Astrocyte (in vitro differentiated cells and primary cell): ENCODE data around the gene TBC1D12.

ENCODE experiments used
- EZH2 ChIP-seq: IDR thresholded peaks from 2 replicates; pipeline ENCODE4 v1.6.1; 2012; ENCODE audit warnings: mild to moderate bottlenecking, low read length, inconsistent platforms; ENCODE audit not compliant: insufficient read depth
- TF ChIP-seq, protein P1 (sequence below): IDR thresholded peaks from 2 replicates; pipeline ENCODE4 v1.5.1; 2011; ENCODE audit warnings: low read depth, mild to moderate bottlenecking, inconsistent platforms, low read length, moderate library complexity; ENCODE audit not compliant: insufficient read depth

DNA sequence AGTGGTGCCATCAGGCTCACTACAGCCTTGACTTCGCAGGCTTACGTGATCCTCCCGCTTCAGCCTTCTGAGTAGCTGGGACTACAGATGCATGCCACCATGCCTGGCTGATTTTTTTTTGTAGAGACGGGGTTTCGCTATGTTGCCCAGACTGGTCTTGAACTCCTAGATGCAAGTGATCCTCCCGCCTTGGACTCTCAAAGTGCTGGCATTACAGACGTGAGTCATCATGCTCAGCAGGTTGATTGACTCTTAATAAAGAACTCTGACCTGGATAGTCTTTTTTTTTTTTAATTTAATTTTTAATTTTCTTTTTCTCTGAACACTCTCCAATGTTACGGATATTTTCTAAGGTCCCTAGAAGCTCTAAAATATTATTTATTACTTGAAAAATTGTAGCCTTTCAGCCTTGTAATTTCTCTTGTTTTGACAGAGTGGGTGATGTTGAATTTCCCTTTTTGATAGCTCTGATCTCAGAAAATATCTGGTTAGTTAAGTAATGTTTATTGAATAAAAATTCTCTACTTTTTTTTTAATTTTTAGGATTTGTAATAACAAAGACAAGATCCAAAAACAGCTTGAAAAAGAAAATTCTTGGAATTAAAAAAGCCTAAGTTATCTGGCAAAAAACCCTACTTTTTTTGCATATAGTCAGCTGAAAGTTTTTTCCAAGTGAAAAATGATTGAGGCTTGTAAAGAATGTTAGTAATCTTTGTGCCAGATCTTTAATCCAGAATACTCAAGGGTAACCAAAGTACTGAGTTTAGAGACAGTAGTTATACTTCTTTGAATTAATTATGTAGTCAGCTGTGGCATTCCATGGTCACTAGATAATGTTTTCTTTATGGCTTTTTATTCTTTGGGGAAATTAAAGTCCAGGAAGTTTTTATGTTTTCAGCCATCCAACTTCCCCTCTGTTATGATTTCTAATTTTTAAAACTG, 26.7 kb downstream of the TBC1D12 start:
- TF ChIP-seq, protein P1, sequence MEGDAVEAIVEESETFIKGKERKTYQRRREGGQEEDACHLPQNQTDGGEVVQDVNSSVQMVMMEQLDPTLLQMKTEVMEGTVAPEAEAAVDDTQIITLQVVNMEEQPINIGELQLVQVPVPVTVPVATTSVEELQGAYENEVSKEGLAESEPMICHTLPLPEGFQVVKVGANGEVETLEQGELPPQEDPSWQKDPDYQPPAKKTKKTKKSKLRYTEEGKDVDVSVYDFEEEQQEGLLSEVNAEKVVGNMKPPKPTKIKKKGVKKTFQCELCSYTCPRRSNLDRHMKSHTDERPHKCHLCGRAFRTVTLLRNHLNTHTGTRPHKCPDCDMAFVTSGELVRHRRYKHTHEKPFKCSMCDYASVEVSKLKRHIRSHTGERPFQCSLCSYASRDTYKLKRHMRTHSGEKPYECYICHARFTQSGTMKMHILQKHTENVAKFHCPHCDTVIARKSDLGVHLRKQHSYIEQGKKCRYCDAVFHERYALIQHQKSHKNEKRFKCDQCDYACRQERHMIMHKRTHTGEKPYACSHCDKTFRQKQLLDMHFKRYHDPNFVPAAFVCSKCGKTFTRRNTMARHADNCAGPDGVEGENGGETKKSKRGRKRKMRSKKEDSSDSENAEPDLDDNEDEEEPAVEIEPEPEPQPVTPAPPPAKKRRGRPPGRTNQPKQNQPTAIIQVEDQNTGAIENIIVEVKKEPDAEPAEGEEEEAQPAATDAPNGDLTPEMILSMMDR, result no peak
- TF ChIP-seq EZH2, result no peak
